Measurements from ENCODE around the gene ACBD3. TPM values are rescaled to one million over a fixed set of nuclear protein-coding genes. Genes with fewer than 3 reads are reported as not detected.

The ACBD3 gene
- total RNA-seq (10 to 100 TPM; 24.0 to 38.4 (median 28.8) TPM), polyA plus RNA-seq (9.5 TPM)
- long read RNA-seq, donor 1, transcript ACBD3-201 (8 exons, 3,573 nt): major isoform, 53 of 72 reads
- long read RNA-seq, donor 1, partial matches to known transcripts: 15 of 72 reads
- long read RNA-seq, donor 1, other reads (novel, unspliced or antisense): 4 of 72 reads
- long read RNA-seq, donor 2, transcript ACBD3-201 (8 exons, 3,573 nt): major isoform, 13 of 22 reads
- long read RNA-seq, donor 2, partial matches to known transcripts: 6 of 22 reads
- long read RNA-seq, donor 2, other reads (novel, unspliced or antisense): 3 of 22 reads
- long read RNA-seq, donor 3, partial matches to known transcripts: 10 of 11 reads
- long read RNA-seq, donor 3, other reads (novel, unspliced or antisense): 1 of 11 reads
- long read RNA-seq, donor 4, transcript ACBD3-201 (8 exons, 3,573 nt): major isoform, 28 of 29 reads
- long read RNA-seq, donor 4, partial matches to known transcripts: 0 of 29 reads
- long read RNA-seq, donor 4, other reads (novel, unspliced or antisense): 1 of 29 reads

GRCh38 chr1:226186124-226187018 lies at the start of gene ACBD3:
ACBD3 (minus strand) TSS chr1:226186741; CDS start chr1:226186675, 66 bp downstream.
- peak within 1 kb of the TSS; percentile 93 for H3K27ac ChIP-seq (ENCODE audit: low read length)
- DNase-seq (peak; percentile 90 to 95 (median 94)), ATAC-seq (peak; percentile 97 to 98)
- H3K4me3 ChIP-seq (ENCODE audit: low read length): peak within 1 kb of the TSS; percentile 83
- intact Hi-C loops (cut with DNase I): no loop called here
- under 1% methylated on average over 75 of the region's 75 CpGs for WGBS
- no peaks in the 10 kb centered on the region for H3K9me3 ChIP-seq (ENCODE audit: control insufficient read depth, low read length)
- H3K4me1 ChIP-seq (ENCODE audit: control insufficient read depth, insufficient read depth, low read length): peaks cover 3% of the 10 kb centered on the region
- H3K27me3 ChIP-seq (ENCODE audit: control insufficient read depth, insufficient read depth): no peaks in the 10 kb centered on the region

- DNase-seq (no peak), ATAC-seq (no peak)
- 84% methylated on average over 3 of the region's 3 CpGs for WGBS
- Histone ChIP-seq H3K4me3 (ENCODE audit: low read length) (no peak overlapping the region), H3K27me3 (ENCODE audit: control insufficient read depth, insufficient read depth) (no peaks in the 10 kb centered on the region), H3K4me1 (ENCODE audit: control insufficient read depth, insufficient read depth, low read length) (no peaks in the 10 kb centered on the region), H3K27ac (ENCODE audit: low read length) (no peak overlapping the region), H3K9me3 (ENCODE audit: control insufficient read depth, low read length) (no peaks in the 10 kb centered on the region)
- intact Hi-C loops (cut with DNase I): no loop called here
Observed at GRCh38 chr1:226233806-226234205, 47.3 kb upstream of the ACBD3 start.

- intact Hi-C loops (cut with DNase I): no loop called here
- 80% methylated on average over 6 of the region's 6 CpGs for WGBS
- no peaks in the 10 kb centered on the region for H3K4me1 ChIP-seq (ENCODE audit: control insufficient read depth, insufficient read depth, low read length)
- DNase-seq: no peak
- H3K4me3 ChIP-seq (ENCODE audit: low read length): no peak overlapping the region
- H3K27me3 ChIP-seq (ENCODE audit: control insufficient read depth, insufficient read depth): no peaks in the 10 kb centered on the region
- no peaks in the 10 kb centered on the region for H3K9me3 ChIP-seq (ENCODE audit: control insufficient read depth, low read length)
- H3K27ac ChIP-seq (ENCODE audit: low read length): no peak overlapping the region
- no peak for ATAC-seq
Observed at GRCh38 chr1:226233293-226233692, 46.8 kb upstream of the ACBD3 start.

GRCh38 chr1:226226601-226227000 lies 40.1 kb upstream of the ACBD3 start:
- Histone ChIP-seq H3K27ac (ENCODE audit: low read length) (no peak overlapping the region), H3K27me3 (ENCODE audit: control insufficient read depth, insufficient read depth) (no peaks in the 10 kb centered on the region), H3K4me3 (ENCODE audit: low read length) (no peak overlapping the region), H3K4me1 (ENCODE audit: control insufficient read depth, insufficient read depth, low read length) (no peaks in the 10 kb centered on the region), H3K9me3 (ENCODE audit: control insufficient read depth, low read length) (no peaks in the 10 kb centered on the region)
- intact Hi-C loops (cut with DNase I): no loop called here
- 93% methylated on average over 3 of the region's 3 CpGs for WGBS
- ATAC-seq: no peak
- no peak for DNase-seq

- peak in 1 of 3 donors; percentile 53 for DNase-seq
- under 1% methylated on average over 55 of the region's 55 CpGs for WGBS
- no peaks in the 10 kb centered on the region for H3K27me3 ChIP-seq (ENCODE audit: control insufficient read depth, insufficient read depth)
- intact Hi-C loops (cut with DNase I): no loop called here
- no peaks in the 10 kb centered on the region for H3K9me3 ChIP-seq (ENCODE audit: control insufficient read depth, low read length)
- H3K27ac ChIP-seq (ENCODE audit: low read length): no peak overlapping the region
- H3K4me3 ChIP-seq (ENCODE audit: low read length): peak overlapping the region; percentile 46
- H3K4me1 ChIP-seq (ENCODE audit: control insufficient read depth, insufficient read depth, low read length): no peaks in the 10 kb centered on the region
- ATAC-seq: peak in 1 of 2 donors; percentile 40
Observed at GRCh38 chr1:226223786-226224244, 37.3 kb upstream of the ACBD3 start.

- H3K27me3 ChIP-seq (ENCODE audit: control insufficient read depth, insufficient read depth): no peaks in the 10 kb centered on the region
- H3K27ac ChIP-seq (ENCODE audit: low read length): no peak within 1 kb of the TSS
- peak; percentile 22 to 58 for ATAC-seq
- no peaks in the 10 kb centered on the region for H3K4me1 ChIP-seq (ENCODE audit: control insufficient read depth, insufficient read depth, low read length)
- intact Hi-C loops (cut with DNase I): no loop called here
- 4% methylated on average over 62 of the region's 62 CpGs for WGBS
- H3K4me3 ChIP-seq (ENCODE audit: low read length): peak within 1 kb of the TSS; percentile 46
- DNase-seq: peak in 1 of 3 donors; percentile 47
- H3K9me3 ChIP-seq (ENCODE audit: control insufficient read depth, low read length): no peaks in the 10 kb centered on the region
Observed at GRCh38 chr1:226223157-226223785, 36.7 kb upstream of the ACBD3 start, which contains the start of gene MIXL1. MIXL1 (plus strand) TSS chr1:226223664; CDS start chr1:226223682, 18 bp downstream.

- no peaks in the 10 kb centered on the region for H3K4me1 ChIP-seq (ENCODE audit: control insufficient read depth, insufficient read depth, low read length)
- ATAC-seq (no peak), DNase-seq (peak in 1 of 3 donors; percentile 41)
- intact Hi-C loops (cut with DNase I): no loop called here
- H3K9me3 ChIP-seq (ENCODE audit: control insufficient read depth, low read length): no peaks in the 10 kb centered on the region
- no peak overlapping the region for H3K27ac ChIP-seq (ENCODE audit: low read length)
- 92% methylated on average over 10 of the region's 10 CpGs for WGBS
- no peak overlapping the region for H3K4me3 ChIP-seq (ENCODE audit: low read length)
- H3K27me3 ChIP-seq (ENCODE audit: control insufficient read depth, insufficient read depth): no peaks in the 10 kb centered on the region
Observed at GRCh38 chr1:226222686-226223085, 36.1 kb upstream of the ACBD3 start.

GRCh38 chr1:226220473-226221189 lies 34.1 kb upstream of the ACBD3 start:
- Histone ChIP-seq H3K9me3 (ENCODE audit: control insufficient read depth, low read length) (no peaks in the 10 kb centered on the region), H3K27ac (ENCODE audit: low read length) (no peak overlapping the region), H3K27me3 (ENCODE audit: control insufficient read depth, insufficient read depth) (no peaks in the 10 kb centered on the region), H3K4me1 (ENCODE audit: control insufficient read depth, insufficient read depth, low read length) (no peaks in the 10 kb centered on the region), H3K4me3 (ENCODE audit: low read length) (no peak overlapping the region)
- intact Hi-C loops (cut with DNase I): no loop called here
- DNase-seq (no peak), ATAC-seq (peak in 1 of 2 donors; percentile 35)
- WGBS: 46% methylated on average over 11 of the region's 11 CpGs

GRCh38 chr1:226217273-226217672 lies 30.7 kb upstream of the ACBD3 start:
- H3K4me3 ChIP-seq (ENCODE audit: low read length): no peak overlapping the region
- H3K9me3 ChIP-seq (ENCODE audit: control insufficient read depth, low read length): no peaks in the 10 kb centered on the region
- no peaks in the 10 kb centered on the region for H3K27me3 ChIP-seq (ENCODE audit: control insufficient read depth, insufficient read depth)
- intact Hi-C loops (cut with DNase I): no loop called here
- no peak overlapping the region for H3K27ac ChIP-seq (ENCODE audit: low read length)
- H3K4me1 ChIP-seq (ENCODE audit: control insufficient read depth, insufficient read depth, low read length): no peaks in the 10 kb centered on the region
- no peak for DNase-seq
- 67% methylated on average over 10 of the region's 10 CpGs for WGBS
- ATAC-seq: no peak

GRCh38 chr1:226216056-226216455 lies 29.5 kb upstream of the ACBD3 start:
- ATAC-seq (no peak), DNase-seq (no peak)
- intact Hi-C loops (cut with DNase I): no loop called here
- no peaks in the 10 kb centered on the region for H3K9me3 ChIP-seq (ENCODE audit: control insufficient read depth, low read length)
- H3K4me3 ChIP-seq (ENCODE audit: low read length): no peak overlapping the region
- no peaks in the 10 kb centered on the region for H3K4me1 ChIP-seq (ENCODE audit: control insufficient read depth, insufficient read depth, low read length)
- H3K27me3 ChIP-seq (ENCODE audit: control insufficient read depth, insufficient read depth): no peaks in the 10 kb centered on the region
- WGBS: 58% methylated on average over 5 of the region's 5 CpGs
- H3K27ac ChIP-seq (ENCODE audit: low read length): no peak overlapping the region
